Measurements from ENCODE around the gene PRUNE2.
"Not testable (repeated sequence)": the region's sequence is repeated elsewhere in the genome, so short reads cannot be mapped to it uniquely, and the experiment has no call there.

The PRUNE2 gene

GRCh38 chr9:76905791-76906646 is at the start of gene PRUNE2:
Gene PRUNE2, minus strand, starts transcription at chr9:76906114. Its CDS starts 151 bp downstream, at chr9:76905963.
- TF ChIP-seq CTCF (IDR thresholded peaks at IDR 0.05; ENCODE audit: low read depth, low read length): no peak
- H3K4me3 ChIP-seq (ENCODE audit: low read depth, low read length): peak within 1 kb of the TSS; percentile 33

GRCh38 chr9:76955406-76955805 is 49.5 kb upstream of the PRUNE2 start:
- not testable (repeated sequence) for H3K4me3 ChIP-seq (ENCODE audit: low read depth, low read length)

GRCh38 chr9:76949865-76950264 is 44.0 kb upstream of the PRUNE2 start:
- no peak overlapping the region for H3K4me3 ChIP-seq (ENCODE audit: low read depth, low read length)
- no peak for TF ChIP-seq CTCF (IDR thresholded peaks at IDR 0.05; ENCODE audit: low read depth, low read length)

- TF ChIP-seq CTCF (IDR thresholded peaks at IDR 0.05; ENCODE audit: low read depth, low read length): no peak
- H3K4me3 ChIP-seq (ENCODE audit: low read depth, low read length): no peak overlapping the region
Measured at GRCh38 chr9:76944011-76944410, 38.1 kb upstream of the PRUNE2 start.

- H3K4me3 ChIP-seq (ENCODE audit: low read depth, low read length): no peak overlapping the region
- TF ChIP-seq CTCF (IDR thresholded peaks at IDR 0.05; ENCODE audit: low read depth, low read length): no peak
Measured at GRCh38 chr9:76943054-76943453, 37.1 kb upstream of the PRUNE2 start.

GRCh38 chr9:76932757-76933156 is 26.8 kb upstream of the PRUNE2 start:
- no peak for TF ChIP-seq CTCF (IDR thresholded peaks at IDR 0.05; ENCODE audit: low read depth, low read length)
- H3K4me3 ChIP-seq (ENCODE audit: low read depth, low read length): no peak overlapping the region

- TF ChIP-seq CTCF (IDR thresholded peaks at IDR 0.05; ENCODE audit: low read depth, low read length): no peak
- H3K4me3 ChIP-seq (ENCODE audit: low read depth, low read length): no peak overlapping the region
Measured at GRCh38 chr9:76932265-76932664, 26.4 kb upstream of the PRUNE2 start.

All from WI38 (cell line).